Measurements from ENCODE around the gene ZBED6. TPM values are rescaled to one million over a fixed set of nuclear protein-coding genes. Genes with fewer than 3 reads are reported as not detected.

The ZBED6 gene
- total RNA-seq, 4 donors from 2014 or later: 18.3 to 33.8 (median 20.2) TPM

- TF ChIP-seq CTCF (IDR thresholded peaks at IDR 0.05; ENCODE audit: low read depth): no peak
Observed at GRCh38 chr1:203772836-203773235, 22.6 kb upstream of the ZBED6 start.

- no peak for TF ChIP-seq CTCF (IDR thresholded peaks at IDR 0.05; ENCODE audit: low read depth)
Observed at GRCh38 chr1:203776636-203777035, 18.8 kb upstream of the ZBED6 start.

- TF ChIP-seq CTCF (IDR thresholded peaks at IDR 0.05; ENCODE audit: low read depth): no peak
Observed at GRCh38 chr1:203777596-203777995, 17.8 kb upstream of the ZBED6 start.

- TF ChIP-seq CTCF (IDR thresholded peaks at IDR 0.05; ENCODE audit: low read depth): no peak
Observed at GRCh38 chr1:203778146-203778545, 17.3 kb upstream of the ZBED6 start.

- TF ChIP-seq CTCF (IDR thresholded peaks at IDR 0.05; ENCODE audit: low read depth): no peak
Observed at GRCh38 chr1:203778789-203779188, 16.6 kb upstream of the ZBED6 start.

- no peak for TF ChIP-seq CTCF (IDR thresholded peaks at IDR 0.05; ENCODE audit: low read depth)
Observed at GRCh38 chr1:203781962-203782361, 13.5 kb upstream of the ZBED6 start.

- TF ChIP-seq CTCF (IDR thresholded peaks at IDR 0.05; ENCODE audit: low read depth): no peak
Observed at GRCh38 chr1:203789966-203790365, 5.5 kb upstream of the ZBED6 start.

Measured in subcutaneous adipose tissue (tissue), 4 donors.